Anterior cingulate cortex (tissue), 58 donors: ENCODE measurements around the gene DLG4.
"Not testable (repeated sequence)": the region's sequence is repeated elsewhere in the genome, so short reads cannot be mapped to it uniquely, and the experiment has no call there.

Experiments
- DNase-seq, 58 donors: peaks; one replicate each; lab custom pipeline; 2025; lab: John Stamatoyannopoulos, UW

The DLG4 gene

GRCh38 chr17:7250695-7251627 lies 31.3 kb upstream of the DLG4 start:
- peak in 1 of 58 donors; percentile 18 for DNase-seq

GRCh38 chr17:7249830-7250229 lies 30.2 kb upstream of the DLG4 start:
- peak in 1 of 58 donors; percentile 3 for DNase-seq

GRCh38 chr17:7249214-7249613 lies 29.6 kb upstream of the DLG4 start:
- DNase-seq = no peak

- no peak for DNase-seq
These were observed 29.2 kb upstream of the DLG4 start for GRCh38 chr17:7248796-7249195.

- DNase-seq = no peak
These were observed 27.1 kb upstream of the DLG4 start for GRCh38 chr17:7246779-7247178.

GRCh38 chr17:7243838-7244237 lies 24.2 kb upstream of the DLG4 start:
- DNase-seq = not testable (repeated sequence)

GRCh38 chr17:7243453-7243729 lies 23.8 kb upstream of the DLG4 start:
- DNase-seq = no peak

- DNase-seq = peak; percentile 59 to 96 (median 90)
These were observed 23.2 kb upstream of the DLG4 start for GRCh38 chr17:7242717-7243452.

- DNase-seq = peak; percentile 56 to 96 (median 91)
These were observed 22.4 kb upstream of the DLG4 start, which contains the start of gene GABARAP for GRCh38 chr17:7241783-7242716. Gene GABARAP, minus strand, starts transcription at chr17:7242449. Its CDS starts 119 bp downstream, at chr17:7242330.

- DNase-seq = no peak
These were observed 21.6 kb upstream of the DLG4 start for GRCh38 chr17:7241090-7241733.

GRCh38 chr17:7240375-7240774 lies 20.7 kb upstream of the DLG4 start:
- DNase-seq = peak in 1 of 58 donors; percentile 43

GRCh38 chr17:7239091-7240027 lies 19.7 kb upstream of the DLG4 start, which contains the start of gene PHF23:
Gene PHF23, minus strand, starts transcription at chr17:7239457. Its CDS starts 178 bp downstream, at chr17:7239279.
- peak; percentile 91 to 100 (median 99) for DNase-seq

- peak in 1 of 58 donors; percentile 35 for DNase-seq
These were observed 18.9 kb upstream of the DLG4 start for GRCh38 chr17:7238420-7239090.

GRCh38 chr17:7237761-7238419 lies 18.3 kb upstream of the DLG4 start:
- peak in 44 of 58 donors; percentile 29 to 81 (median 51) for DNase-seq

GRCh38 chr17:7237266-7237760 lies 17.7 kb upstream of the DLG4 start:
- DNase-seq = no peak

- no peak for DNase-seq
These were observed 17.2 kb upstream of the DLG4 start for GRCh38 chr17:7236808-7237207.
